Measurements from ENCODE around the gene DUSP11. TPM values are rescaled to one million over a fixed set of nuclear protein-coding genes. Genes with fewer than 3 reads are reported as not detected.

The DUSP11 gene
- total RNA-seq, 3 donors from 2014 or later (not counting 1 experiment from before 2014, with no cell fraction given): 45.7 to 50.2 (median 46.6) TPM

- Mint-ChIP-seq H3K27me3 (ENCODE audit: low read depth in 2 of 2) (no peaks in the 10 kb centered on the region), H3K4me1 (peaks cover 17 to 25% of the 10 kb centered on the region in 2 donors), H3K27ac (peak overlapping the region; percentile 70 to 83), H3K36me3 (no peaks in the 10 kb centered on the region), H3K4me3 (peak overlapping the region; percentile 69), H3K9me3 (no peaks in the 10 kb centered on the region)
- peaks cover 15% of the 10 kb centered on the region for H3K36me3 ChIP-seq (ENCODE audit: control insufficient read depth, insufficient read depth, low read length)
- ATAC-seq (peak in 2 of 3 donors; percentile 59 to 81), DNase-seq (no peak)
- H3K9me3 ChIP-seq (ENCODE audit: control insufficient read depth, insufficient read depth, low read length): no peaks in the 10 kb centered on the region
- no peak overlapping the region for H3K4me3 ChIP-seq (ENCODE audit: low read length)
- no peaks in the 10 kb centered on the region for H3K4me1 ChIP-seq (ENCODE audit: control insufficient read depth, insufficient read depth, low read length)
- peak overlapping the region; percentile 3 for H3K27ac ChIP-seq (ENCODE audit: low read length)
- no peak for TF ChIP-seq CTCF (IDR thresholded peaks at IDR 0.05)
- intact Hi-C loops (cut with micrococcal nuclease): no loop called here
- WGBS (ENCODE audit: insufficient coverage): 86% methylated on average over 2 of the region's 3 CpGs
- H3K27me3 ChIP-seq (ENCODE audit: control insufficient read depth, insufficient read depth, low read length): no peaks in the 10 kb centered on the region
Observed at GRCh38 chr2:73746877-73747208, 33.1 kb downstream of the DUSP11 start.

GRCh38 chr2:73746015-73746876 is 33.7 kb downstream of the DUSP11 start:
- Histone ChIP-seq H3K36me3 (ENCODE audit: control insufficient read depth, insufficient read depth, low read length) (peaks cover 12% of the 10 kb centered on the region), H3K4me3 (ENCODE audit: low read length) (no peak overlapping the region), H3K9me3 (ENCODE audit: control insufficient read depth, insufficient read depth, low read length) (no peaks in the 10 kb centered on the region), H3K4me1 (ENCODE audit: control insufficient read depth, insufficient read depth, low read length) (no peaks in the 10 kb centered on the region), H3K27ac (ENCODE audit: low read length) (peak overlapping the region; percentile 3), H3K27me3 (ENCODE audit: control insufficient read depth, insufficient read depth, low read length) (no peaks in the 10 kb centered on the region)
- H3K36me3 Mint-ChIP-seq: no peaks in the 10 kb centered on the region
- peak in 2 of 3 donors; percentile 40 to 63 for ATAC-seq
- DNase-seq: no peak
- H3K27me3 Mint-ChIP-seq (ENCODE audit: low read depth in 2 of 2): no peaks in the 10 kb centered on the region
- peak overlapping the region; percentile 69 for H3K4me3 Mint-ChIP-seq
- intact Hi-C loops (cut with micrococcal nuclease): no loop called here
- H3K27ac Mint-ChIP-seq: peak overlapping the region; percentile 70 to 83
- 89% methylated on average over 11 of the region's 11 CpGs for WGBS (ENCODE audit: insufficient coverage)
- H3K4me1 Mint-ChIP-seq: peaks cover 17 to 25% of the 10 kb centered on the region in 2 donors
- H3K9me3 Mint-ChIP-seq: no peaks in the 10 kb centered on the region
- TF ChIP-seq CTCF (IDR thresholded peaks at IDR 0.05): no peak

GRCh38 chr2:73740767-73741166 is 39.1 kb downstream of the DUSP11 start:
- H3K9me3 ChIP-seq (ENCODE audit: control insufficient read depth, insufficient read depth, low read length): no peaks in the 10 kb centered on the region
- Mint-ChIP-seq H3K36me3 (no peaks in the 10 kb centered on the region), H3K4me1 (peaks cover 18 to 20% of the 10 kb centered on the region in 2 donors), H3K27ac (no peak overlapping the region), H3K27me3 (ENCODE audit: low read depth in 2 of 2) (no peaks in the 10 kb centered on the region), H3K9me3 (no peaks in the 10 kb centered on the region), H3K4me3 (no peak overlapping the region)
- no peak for DNase-seq
- intact Hi-C loops (cut with micrococcal nuclease): no loop called here
- peaks cover 13% of the 10 kb centered on the region for H3K4me1 ChIP-seq (ENCODE audit: control insufficient read depth, insufficient read depth, low read length)
- no peak for ATAC-seq
- no peaks in the 10 kb centered on the region for H3K27me3 ChIP-seq (ENCODE audit: control insufficient read depth, insufficient read depth, low read length)
- TF ChIP-seq CTCF (IDR thresholded peaks at IDR 0.05): no peak
- H3K27ac ChIP-seq (ENCODE audit: low read length): no peak overlapping the region
- peaks cover 5% of the 10 kb centered on the region for H3K36me3 ChIP-seq (ENCODE audit: control insufficient read depth, insufficient read depth, low read length)
- 98% methylated on average over 2 of the region's 2 CpGs for WGBS (ENCODE audit: insufficient coverage)
- H3K4me3 ChIP-seq (ENCODE audit: low read length): no peak overlapping the region
